C4-2B (cell line): ENCODE results near the gene CBX1.

ENCODE experiments used
- ZFX ChIP-seq: fragments of 450-650 bp; IDR thresholded peaks from 2 replicates; pipeline ENCODE4 v1.6.1; 2017
- TF ChIP-seq, protein P1 (sequence below): fragments of 450-650 bp; conservative IDR thresholded peaks from 2 replicates; pipeline ENCODE4 v1.5.1; 2017; ENCODE audit warnings: mild to moderate bottlenecking

DNA sequence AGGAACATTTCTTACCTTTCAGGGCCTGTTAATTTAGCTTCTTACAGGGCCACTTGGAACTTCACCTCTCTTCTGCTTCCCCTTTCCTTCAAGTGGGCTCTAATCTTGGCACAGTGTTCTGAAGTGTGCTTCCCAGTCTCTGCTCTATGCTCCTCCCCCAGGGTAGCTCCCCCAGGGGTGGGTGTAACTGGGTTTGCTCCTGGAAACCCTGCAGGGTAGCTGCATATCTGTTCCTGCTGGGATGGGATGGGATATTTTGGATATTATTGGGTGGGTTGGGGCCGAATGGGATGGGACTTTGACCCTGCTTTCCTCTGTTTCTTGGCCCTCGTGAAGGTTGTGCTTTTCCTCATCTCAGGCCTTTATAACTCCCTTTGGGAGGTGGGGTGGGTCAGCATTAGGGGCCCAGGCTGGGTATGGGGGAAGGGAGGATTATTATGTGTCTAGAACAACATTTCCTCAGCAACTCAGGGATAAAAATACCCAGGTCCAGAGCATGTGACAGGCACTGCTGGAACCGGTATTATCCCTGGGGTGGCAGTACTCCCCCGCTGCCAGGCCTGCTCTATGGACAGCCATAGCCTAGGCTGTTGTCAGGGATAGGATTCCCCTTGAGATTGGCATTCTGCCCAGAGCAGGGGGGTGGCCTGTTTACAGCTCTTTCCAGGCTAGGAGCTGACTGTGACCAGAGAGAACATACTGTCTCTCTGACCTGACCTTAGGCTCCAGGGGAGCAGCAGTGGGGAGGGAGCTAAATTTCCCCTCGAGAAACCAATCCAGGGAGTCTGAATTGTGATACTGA lies 48.1 kb downstream of the CBX1 start:
- TF ChIP-seq, protein P1, sequence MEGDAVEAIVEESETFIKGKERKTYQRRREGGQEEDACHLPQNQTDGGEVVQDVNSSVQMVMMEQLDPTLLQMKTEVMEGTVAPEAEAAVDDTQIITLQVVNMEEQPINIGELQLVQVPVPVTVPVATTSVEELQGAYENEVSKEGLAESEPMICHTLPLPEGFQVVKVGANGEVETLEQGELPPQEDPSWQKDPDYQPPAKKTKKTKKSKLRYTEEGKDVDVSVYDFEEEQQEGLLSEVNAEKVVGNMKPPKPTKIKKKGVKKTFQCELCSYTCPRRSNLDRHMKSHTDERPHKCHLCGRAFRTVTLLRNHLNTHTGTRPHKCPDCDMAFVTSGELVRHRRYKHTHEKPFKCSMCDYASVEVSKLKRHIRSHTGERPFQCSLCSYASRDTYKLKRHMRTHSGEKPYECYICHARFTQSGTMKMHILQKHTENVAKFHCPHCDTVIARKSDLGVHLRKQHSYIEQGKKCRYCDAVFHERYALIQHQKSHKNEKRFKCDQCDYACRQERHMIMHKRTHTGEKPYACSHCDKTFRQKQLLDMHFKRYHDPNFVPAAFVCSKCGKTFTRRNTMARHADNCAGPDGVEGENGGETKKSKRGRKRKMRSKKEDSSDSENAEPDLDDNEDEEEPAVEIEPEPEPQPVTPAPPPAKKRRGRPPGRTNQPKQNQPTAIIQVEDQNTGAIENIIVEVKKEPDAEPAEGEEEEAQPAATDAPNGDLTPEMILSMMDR, result no peak
- TF ChIP-seq ZFX, result no peak
